A172 (cell line): ENCODE data around the gene NSD2. TPM values are rescaled to one million over a fixed set of nuclear protein-coding genes. Genes with fewer than 3 reads are reported as not detected.
"Not testable (repeated sequence)": the region's sequence is repeated elsewhere in the genome, so short reads cannot be mapped to it uniquely, and the experiment has no call there.

ENCODE experiments used
- DNase-seq: peaks from one replicate; pipeline ENCODE4 v3.0.0-alpha.2; 2015; ENCODE audit warnings: low spot score
- total RNA-seq: library from RNA; depleted of rRNA; stranded (reverse); fragments of >200 nt; shearing (Covaris generic); gene quantifications from 2 replicates; pipeline ENCODE4 v1.2.3, GENCODE V29; 2014; rRNA removed

NSD2 gene
- total RNA-seq = 63.5 and 70.0 TPM in 2 replicates

GRCh38 chr4:1870578-1871443, at the start of gene NSD2:
NSD2 (plus strand) TSS chr4:1871393; CDS start chr4:1900655, 29,262 bp downstream.
- peak; percentile 49 for DNase-seq

GRCh38 chr4:1821679-1822567, 49.3 kb upstream of the NSD2 start:
- DNase-seq = no peak

DNA sequence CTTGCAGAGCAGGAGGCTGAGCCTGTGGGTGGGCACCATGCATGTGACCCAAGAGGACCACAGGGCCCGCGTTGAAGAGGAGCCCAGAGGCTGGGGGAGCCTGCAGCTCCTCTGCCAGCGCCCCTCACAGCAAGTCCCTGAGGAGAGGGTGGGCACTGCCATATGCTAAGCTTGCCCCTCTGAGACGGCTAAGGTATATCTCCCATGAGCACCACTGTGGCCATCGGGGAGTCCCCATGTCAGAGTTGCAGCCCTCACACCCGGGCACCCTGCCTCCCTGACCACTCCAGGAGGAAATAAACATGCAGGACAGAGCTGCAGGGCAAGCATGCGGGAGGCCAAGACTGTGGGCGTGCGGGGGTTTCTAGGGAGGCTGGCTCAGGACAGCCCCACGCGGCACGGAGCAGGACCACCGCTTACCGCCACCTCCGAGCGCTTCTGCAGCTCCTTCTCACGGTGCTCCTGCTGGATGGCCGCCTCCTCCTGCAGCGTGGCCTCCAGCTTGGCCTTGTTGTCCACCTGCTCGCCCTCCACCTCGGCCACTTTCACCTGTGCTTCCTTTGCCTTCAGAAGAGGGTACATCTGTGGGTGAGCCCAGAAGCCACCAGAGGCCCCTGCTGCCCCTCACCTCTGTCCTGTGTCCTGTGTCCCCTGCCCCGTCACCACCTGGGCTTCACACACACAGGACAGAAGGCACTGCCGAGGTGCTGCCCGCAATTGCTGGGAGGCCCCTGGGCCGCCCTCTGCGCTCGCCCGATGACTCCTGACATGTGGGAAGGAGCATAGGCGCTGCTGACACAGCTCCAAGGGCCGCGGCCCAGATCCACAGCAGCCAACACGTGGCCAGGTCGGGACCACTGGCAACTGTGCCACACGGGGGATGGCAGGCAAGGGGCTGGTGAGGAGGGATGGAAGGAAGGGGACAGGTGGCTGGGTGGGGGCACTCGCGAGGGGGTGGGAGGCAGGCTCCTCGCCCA, 48.3 kb upstream of the NSD2 start:
- DNase-seq = no peak

DNA sequence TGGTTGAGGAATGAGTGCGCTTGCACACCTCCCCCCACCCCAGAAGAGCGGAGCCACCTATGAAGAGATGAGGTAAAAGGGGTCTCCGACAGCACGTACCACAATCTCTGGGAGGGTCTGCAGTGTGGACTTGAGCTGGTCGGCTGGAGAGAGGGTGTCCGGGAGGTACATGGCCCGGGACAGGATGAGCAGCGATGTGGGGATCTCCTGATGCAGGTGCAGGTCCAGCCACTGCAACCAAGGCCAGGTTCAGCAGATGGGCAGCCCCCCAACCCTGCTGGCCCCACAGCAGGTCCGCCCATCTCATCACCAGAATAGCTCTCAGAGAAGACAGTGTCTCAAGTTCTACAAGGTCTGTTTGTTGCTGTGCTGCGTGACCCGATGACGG, 47.7 kb upstream of the NSD2 start:
- DNase-seq = no peak

GRCh38 chr4:1824746-1825145, 46.4 kb upstream of the NSD2 start:
- no peak for DNase-seq

DNA sequence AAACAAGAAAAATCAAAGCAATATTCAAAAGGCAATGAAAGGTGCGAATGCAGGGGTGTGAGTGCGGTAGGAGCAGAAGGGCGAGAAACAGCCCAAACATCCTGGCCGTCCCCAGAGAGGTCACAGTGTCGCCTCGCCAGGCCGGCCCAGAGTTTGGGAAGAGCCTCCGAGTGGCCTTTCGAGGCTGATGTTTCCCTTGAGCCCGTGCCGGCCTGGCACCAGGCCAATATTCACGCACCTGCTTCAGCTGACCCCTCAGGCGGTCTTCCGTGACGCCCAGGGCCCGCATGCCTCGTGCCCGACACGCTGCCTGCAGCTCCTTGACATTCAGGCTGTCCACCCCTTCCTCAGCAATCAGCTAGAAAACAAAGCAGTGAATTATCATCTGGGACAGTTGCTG, 45.9 kb upstream of the NSD2 start:
- DNase-seq = no peak

- DNase-seq = no peak
These were observed 44.5 kb upstream of the NSD2 start for GRCh38 chr4:1826531-1827350.

GRCh38 chr4:1830234-1830633, 41.0 kb upstream of the NSD2 start:
- DNase-seq = no peak

DNA sequence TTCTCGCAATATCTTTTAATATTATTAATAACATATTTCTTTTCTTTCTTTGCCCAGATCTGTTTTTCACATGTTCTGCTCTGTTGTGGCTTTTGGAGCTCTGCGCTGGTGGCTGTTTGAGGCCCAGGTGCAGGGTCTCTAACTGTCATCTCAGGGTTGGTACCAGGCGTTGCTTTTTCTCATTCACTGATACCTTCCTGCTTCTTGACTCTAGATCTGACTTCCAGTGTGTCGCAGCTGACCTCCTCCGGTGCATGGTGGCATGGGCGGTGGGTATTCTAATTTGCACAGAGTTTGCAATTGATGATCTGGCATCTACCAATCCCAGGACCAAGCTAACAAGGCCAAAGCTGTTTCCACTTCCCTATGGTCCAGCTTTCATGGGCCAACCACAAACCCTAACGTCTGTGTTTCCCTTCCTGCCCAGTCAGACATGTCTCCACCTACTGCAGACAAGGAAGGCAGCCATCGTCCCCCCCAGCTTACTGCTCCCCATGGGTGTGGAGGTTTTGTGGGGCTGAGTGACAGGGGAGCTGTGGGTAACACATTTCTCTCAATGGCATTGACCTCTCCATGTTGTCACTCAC, 40.5 kb upstream of the NSD2 start:
- DNase-seq = no peak

DNA sequence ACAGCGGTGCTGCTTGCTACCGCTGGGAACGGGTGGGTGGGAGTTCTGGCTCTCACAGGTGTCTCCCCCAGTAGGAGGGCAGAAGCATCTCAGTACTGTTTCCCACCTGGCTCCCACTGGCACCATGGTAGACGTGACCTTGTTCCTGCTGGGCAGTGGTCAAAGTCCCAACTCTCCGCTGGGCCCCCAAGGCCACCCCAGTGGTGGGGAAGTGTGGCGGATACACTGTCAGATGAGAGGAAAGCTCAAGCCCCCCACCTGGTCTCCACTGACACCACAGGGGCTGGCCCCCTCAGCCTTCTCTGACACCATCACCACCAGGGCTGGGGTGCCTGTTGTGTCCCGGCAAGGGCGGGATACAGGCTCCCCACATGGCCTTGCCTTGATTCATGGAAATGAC, 39.9 kb upstream of the NSD2 start:
- no peak for DNase-seq

DNA sequence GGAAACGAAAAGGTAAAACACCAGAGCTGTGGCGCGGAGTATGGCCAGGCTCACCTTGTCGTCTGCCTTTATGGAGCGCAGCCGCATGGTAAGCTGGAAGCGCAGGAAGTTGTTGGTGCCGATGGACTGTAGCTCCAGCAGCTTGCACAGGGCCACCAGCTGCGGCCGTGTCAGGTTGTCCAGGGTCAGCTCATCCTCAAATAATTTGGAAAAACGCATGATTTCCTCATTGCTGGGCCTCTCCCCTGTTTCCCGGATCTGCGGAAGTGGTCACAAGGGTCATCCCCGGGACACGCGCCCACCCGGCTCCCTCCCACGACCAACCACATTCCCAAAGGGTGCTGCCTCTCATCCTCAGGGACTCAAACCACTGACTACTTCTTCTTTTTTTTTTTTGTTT, 38.5 kb upstream of the NSD2 start:
- DNase-seq = no peak

DNA sequence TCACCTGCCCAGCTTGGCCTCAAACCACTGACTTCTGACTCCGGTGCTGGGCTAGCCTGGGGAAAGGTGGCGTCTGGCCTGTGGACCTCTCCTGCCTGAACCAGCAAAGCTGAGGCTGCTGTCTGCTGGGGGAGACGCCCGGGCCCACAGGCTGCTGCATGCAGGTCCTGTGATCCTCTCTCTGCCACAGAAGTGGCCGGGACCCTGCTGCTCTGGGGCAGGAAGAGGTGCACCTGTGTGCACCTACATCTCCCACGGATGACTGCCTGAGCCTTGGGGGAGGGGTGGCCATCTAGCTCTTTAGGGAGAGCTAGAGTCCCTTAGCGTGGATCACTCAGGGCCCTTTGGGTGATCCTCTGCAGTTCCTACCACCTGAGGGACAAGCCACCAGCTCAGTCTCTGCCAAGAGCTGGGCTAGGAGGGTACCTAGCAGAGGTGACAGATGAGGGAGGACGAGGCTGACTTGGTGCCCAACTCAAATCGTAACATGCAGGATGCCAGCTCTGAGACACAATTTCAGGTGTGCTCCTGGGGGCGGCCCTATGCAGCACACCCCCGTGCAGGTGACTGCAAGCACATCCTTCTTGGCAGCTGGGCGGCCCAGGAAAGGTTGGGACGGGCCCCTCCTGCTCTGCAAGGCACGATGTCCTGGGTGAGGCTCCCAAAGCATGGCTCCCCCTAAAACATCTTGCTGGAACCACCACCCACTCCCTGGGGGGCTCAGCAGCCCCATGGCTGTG, 37.7 kb upstream of the NSD2 start:
- no peak for DNase-seq

DNA sequence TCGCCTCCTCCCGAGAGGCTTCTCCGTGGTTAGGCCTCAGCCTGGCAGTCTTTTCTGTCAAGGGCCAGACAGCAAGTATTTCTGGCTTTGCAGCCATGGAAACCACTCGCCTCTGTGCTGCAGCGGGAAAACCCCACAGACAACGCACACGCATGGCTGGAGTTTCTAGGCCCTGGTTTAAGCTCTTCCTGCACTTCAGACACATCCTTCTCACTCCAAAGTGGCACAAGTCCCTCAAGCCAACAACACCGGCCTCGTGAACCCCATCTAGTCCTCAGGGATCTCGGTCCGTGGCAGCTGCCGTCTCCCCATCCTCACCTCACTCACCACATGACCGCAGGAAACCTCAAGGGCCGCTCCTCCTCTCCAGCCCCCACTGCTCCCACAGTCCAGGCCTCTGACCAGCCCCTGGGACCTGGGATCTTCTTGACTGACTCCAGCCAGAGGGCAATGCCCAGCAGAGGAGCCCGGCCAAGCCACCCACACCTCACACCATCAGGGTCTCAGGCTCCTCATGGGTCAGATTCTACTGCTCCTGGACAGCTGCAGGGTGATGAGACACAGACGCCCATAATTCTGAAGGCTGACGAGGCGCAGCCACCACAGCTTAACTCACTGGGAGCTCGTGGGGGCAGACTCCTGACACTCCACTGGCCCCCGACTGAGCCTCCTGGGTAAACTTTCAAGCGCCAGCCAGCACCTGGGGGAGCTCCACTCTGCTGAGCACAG, 37.0 kb upstream of the NSD2 start:
- no peak for DNase-seq

DNA sequence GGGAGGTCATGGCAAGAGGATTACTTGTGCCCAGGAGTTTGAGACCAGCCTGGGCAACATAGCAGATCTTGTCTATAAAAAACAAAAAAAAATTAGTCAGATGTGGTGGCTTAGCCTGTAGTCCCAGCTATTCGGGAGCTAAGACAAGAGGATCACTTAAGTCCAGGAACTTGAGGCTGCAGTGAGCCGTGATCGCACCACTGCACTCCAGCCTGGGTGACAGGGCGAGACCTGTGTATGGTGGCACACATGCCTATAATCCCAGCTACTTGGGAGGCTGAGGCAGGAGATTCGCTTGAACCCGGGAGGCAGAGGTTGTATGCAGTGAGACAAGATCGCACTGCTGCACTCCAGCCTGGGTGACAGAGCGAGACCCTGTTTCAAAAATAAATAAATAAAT, 35.4 kb upstream of the NSD2 start:
- not testable (repeated sequence) for DNase-seq

DNA sequence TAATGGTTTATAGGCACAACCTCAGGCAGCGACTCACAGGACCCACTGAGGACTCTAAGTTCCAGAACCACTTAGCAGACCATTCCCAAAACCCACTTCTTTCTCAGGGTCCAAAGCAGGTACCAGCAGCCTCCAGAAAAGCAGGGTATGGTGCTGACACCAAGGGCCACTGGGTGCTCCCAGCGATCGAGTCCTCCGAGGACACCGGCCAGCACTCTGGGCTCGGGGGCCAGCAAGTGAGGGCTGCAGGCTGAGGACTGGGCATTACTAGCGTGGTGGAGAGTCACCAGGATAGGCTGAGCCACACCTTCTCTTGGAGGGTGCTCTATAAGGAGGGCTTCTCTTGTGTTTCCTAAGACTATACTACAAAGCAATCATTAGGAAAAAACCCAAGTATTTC, 34.5 kb upstream of the NSD2 start:
- no peak for DNase-seq

DNA sequence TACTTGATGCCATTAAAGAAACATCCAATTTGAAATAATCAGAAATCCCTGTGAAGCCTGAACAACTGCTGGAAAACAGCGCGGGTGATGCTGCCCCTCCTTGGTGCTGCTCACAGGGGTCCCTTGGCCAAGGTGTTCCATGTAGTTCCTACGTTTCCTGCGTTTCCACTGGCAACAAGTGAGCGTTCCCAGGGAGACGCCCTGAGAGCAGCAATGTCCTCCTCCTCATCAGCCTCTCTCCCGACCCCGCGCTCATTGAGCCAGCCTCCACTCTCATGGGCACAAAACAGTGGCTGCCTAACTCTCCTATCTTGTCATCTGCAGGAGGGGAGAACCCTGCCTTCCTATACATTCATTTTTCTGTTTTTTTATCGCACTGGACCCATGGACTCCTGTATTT, 34.1 kb upstream of the NSD2 start:
- DNase-seq = no peak

DNA sequence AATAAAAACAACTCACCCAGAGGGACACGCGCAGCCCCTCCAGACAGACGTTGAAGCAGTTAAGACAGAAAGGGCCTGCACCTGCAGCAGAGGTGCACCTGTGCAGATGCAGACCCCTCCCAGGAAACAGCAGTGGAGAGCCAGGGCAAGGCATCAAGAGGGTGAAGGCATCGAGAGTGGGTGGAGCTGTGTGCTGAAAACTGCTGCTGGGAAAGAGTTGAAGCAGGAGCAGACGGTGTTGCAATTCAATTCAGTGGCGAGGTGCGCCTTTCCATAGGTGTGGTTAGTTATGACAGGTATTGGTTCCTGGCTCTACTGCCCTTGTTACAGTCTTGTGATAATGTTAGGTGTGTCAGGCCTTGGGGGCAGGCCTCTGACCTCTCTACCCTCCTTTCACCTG, 31.9 kb upstream of the NSD2 start:
- no peak for DNase-seq

DNA sequence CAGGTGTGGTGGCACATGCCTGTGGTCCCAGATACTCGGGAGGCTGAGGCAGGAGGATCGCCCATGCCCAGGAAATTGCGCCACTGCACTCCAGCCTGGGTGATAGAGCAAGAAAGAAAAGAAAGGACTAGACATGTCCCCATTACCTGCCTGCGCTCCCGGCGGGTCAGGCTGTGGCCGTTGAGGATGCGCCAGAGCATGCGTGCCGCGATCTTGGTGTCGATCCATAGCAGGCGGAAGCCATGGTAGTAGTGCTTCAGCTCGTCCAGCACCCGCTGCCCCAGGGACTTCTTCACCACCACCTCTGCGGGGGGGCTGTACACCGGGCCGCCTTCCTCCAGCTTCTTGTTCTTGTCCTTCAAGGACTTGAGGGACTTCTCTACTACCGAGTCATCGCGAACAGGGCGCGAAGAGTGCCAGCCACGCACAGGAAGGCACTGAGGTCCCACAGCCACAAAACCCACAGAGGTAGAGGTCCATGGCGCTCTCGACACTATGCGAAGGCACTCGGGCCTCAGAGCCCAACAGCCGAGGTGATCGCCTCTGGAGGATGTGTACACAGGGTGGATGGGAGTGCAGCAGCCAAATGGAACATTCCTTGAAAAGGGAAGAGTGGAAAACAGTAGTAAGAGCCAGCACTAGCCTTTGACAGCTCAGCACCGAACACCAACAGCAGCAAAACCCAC, 29.8 kb upstream of the NSD2 start:
- DNase-seq = no peak

DNA sequence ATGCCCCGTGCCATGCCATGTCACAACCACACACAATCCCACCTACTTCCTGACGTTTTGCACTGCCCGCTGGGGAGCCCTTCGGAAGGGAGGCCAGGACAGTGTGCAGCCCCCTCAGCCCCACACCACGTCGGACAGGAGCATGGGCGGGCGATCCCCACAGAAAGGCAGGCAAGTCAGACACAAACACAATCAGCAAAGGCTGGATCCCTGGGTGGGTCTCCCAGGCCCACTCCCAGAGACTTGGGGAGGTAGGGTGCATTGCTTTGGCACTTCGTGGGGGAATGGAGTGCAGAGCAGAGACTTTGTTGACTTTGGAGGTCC, 29.3 kb upstream of the NSD2 start:
- DNase-seq = no peak
